DMS79 treated with DMSO at 0.1 percent for 48 hours (cell line): ENCODE data around the gene ARHGEF12.

Experiments used
- DNase-seq: peaks from one replicate; lab custom pipeline; 2025; lab: John Stamatoyannopoulos, UW

The ARHGEF12 gene

DNA sequence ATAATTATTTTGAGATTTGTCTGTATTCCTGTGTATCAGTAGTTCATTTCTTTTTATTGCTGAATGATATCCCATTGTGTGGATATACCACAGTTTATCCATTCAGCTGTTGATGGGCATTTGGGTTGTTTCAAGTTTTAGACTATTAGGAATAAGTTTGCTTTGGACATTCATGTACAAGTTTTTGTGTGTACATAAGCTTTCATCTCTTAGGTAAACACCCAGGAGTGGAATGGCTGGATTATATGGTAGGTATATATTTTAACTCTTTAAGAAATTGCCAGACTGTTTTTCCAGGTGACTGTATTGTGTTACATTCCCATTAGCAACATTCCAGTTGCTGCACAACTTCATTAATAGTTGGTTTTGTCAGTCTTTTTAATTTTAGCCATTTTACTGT lies 52.0 kb downstream of the ARHGEF12 start:
- DNase-seq: no peak

DNA sequence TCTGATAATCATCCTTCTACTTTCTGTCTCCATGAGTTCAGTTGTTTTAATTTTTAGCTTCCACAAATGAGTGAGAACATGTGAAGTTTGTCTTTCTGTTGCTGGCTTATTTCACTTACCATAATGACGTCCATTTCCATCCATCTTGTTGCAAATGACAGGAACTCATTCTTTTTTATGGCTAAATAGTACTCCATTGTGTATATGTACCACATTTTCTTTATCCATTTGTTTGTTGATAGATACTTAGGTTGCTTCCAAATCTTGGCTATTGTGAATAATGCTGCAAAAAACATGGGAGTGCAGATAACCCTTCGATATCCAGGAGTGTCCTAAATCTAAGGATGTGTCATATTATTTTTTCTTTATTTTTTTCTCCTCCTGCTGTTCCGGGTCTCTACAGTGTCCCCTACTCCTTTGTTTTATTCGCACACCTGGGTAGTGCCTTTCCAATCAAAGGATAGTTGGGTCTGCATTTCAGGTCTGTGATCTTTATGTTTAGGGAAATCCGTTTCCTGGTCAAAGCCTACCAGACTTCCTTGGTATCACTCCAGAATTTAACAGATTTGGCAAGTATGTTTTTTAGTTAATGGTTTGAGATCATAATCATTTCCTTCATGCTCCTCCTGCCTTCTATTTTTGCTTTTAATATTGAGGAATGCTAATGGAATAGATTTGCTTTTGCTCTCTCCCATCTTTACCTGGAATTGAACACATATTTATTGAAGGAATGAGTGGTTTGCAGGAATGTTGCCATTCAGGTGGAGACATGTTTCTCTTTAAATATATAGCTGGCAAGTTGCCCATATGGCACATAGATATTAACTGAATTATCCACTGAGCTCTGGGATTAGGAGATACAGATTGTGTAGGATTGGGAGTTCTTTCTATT lies 53.7 kb downstream of the ARHGEF12 start:
- no peak for DNase-seq

DNA sequence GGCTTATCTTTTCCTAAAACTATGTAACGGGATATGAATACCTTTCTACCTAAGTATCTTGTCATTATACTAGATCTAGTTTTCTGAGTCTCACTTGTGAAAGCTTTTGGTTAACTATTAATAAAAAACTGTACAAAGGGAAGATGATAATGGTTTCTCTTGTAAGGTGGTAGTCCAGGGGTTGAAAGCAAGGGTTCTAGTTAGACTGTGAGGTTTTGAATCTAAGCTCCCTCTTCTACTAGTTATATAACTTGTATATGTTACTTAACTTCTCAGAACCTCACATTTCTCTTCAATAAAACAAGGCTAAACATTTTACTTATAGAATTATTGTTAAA lies 54.3 kb downstream of the ARHGEF12 start:
- DNase-seq: no peak

DNA sequence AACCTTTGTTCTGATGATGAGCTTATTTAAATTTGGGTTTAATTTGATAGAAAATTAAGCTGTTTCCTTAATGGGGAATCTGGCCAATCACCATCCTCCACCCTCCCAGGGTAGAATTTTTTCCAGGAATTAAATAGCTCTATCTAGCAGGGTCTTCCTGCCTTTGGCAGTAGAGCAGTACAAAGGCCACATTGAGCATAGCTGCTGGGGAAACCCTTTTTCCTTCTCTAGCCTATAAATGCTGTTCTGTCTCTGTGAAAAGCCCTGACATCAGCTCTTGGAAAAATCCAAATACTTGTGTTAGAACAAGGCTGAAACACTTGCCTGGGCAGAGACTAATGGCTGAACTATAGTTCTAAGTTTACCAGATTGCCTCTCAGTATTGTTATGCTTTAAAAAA lies 55.1 kb downstream of the ARHGEF12 start:
- DNase-seq: no peak

DNA sequence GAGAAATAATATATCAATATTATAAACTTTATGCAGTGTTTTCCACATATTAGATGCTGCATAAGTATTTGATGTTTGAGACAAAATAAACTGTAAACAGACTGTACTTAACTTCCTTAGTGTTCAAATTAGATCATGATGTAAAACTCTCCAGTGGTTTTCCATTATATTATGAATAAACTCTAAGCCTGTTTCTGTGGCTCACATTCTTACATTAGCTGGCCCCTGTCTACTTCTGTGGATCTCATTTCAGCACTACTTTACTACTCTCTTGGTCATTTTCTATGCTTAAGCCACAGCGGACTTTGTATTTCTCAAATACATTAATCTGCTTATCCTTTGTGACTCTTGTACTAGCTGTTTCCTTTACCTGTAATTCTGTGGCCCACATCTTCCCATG lies 55.6 kb downstream of the ARHGEF12 start:
- DNase-seq: no peak

DNA sequence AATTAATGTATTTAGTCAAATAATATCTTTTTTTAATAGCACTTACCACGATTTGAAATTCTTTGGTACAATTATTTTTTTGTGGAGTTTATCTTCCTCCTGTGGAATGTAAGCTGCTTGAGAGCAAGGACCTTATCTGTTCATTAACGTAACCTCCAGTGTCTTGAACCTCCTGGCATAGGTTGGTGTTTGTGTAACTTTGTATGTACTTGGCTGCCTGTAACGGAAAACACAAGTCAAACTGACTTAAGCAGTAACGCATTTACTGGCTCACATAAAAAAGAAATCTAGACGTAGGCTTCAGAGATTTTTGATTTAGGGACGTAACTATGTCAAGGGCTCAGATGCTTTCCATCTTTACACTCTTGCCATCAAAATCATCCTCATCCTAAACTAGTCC lies 56.1 kb downstream of the ARHGEF12 start:
- no peak for DNase-seq

DNA sequence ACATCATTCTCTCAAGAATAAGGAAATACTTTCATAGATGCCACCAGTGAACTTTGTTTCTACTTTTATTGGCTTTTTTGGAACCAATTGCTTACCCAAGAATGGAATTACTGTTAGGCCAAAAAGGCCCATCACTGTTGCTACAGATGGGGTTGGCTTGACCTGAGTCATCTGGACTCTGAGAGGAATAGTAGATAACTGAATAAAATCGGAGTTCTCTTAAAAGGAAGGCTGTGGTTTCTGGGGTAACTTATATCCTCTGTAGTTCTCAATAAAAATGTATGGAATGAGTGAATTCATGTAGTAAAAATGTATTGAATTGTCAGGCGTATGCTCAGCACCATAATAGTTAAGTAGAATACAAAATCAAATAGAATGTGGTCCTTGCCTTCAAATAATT lies 56.6 kb downstream of the ARHGEF12 start:
- no peak for DNase-seq

DNA sequence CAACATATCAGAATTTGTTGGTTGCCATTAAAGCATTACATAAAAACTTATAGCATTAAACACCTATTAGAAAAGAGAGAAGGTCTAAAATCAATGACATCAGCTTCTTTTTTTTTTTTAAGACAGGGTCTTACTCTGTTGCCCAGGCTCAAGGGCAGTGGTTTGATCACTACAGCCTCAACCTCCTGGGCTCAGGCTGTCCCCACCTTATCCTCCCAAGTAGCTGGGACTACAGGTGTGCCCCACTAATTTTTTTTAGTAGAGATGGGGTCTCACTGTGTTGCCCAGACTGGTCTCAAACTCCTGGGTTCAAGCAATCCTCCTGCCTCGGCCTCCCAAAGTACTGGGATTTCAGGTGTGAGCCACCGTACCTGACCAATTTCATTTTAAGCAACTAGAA lies 57.9 kb downstream of the ARHGEF12 start:
- no peak for DNase-seq

DNA sequence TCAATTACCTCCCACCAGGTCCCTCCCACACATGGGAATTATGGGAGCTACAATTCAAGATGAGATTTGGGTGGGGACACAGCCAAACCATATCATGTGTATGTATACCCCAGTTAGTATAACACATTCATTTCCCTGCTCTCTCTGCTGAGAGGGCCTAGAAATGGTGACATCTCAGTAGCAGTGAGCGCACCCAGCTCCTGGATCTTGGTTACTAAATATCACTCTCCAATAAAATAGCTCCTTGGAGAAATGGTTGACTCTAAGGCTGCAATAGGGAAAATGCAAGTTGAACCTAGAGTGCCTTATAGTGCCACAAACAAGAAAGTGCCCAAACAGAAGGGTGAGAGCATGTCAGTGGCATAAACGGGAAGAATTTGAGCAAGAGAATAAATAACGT lies 59.6 kb downstream of the ARHGEF12 start:
- DNase-seq: no peak

DNA sequence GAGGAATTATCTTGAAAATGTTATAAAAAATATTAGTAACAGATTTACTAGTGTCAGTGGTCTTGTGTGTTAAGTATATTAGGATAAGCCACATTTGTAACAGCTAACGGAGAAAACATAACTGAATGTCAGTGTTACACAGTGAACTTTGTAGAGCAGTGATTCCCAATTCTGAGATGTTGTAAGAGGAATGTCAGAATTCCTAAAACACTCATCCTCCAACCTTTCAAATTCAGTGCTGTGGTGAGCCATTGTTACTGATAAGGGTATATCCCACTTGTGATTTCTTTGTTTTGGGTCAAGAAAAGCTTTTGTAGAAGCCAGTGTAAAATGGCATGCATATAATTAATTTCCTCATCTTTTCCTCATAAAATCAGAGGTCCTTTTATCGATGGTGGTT lies 61.9 kb downstream of the ARHGEF12 start:
- DNase-seq: no peak

DNA sequence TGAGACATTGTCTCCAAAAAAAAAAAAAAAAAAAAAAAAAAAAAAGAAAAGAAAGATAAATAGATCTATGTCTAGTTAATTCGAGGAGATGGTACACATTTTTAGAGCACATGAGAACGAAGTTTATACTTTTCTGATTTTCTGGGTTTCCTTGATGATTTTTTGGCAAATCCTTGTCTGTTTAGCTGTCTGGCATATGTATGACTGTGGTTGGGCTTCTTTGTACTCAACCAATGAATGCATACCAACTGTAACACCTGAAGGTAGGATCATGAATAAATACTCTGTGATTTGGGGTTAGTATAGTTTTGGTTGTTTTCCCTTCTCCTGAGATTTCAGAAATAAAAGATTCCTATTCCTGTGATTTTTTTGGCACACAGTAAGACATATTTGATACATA lies 63.1 kb downstream of the ARHGEF12 start:
- peak; percentile 41 for DNase-seq

DNA sequence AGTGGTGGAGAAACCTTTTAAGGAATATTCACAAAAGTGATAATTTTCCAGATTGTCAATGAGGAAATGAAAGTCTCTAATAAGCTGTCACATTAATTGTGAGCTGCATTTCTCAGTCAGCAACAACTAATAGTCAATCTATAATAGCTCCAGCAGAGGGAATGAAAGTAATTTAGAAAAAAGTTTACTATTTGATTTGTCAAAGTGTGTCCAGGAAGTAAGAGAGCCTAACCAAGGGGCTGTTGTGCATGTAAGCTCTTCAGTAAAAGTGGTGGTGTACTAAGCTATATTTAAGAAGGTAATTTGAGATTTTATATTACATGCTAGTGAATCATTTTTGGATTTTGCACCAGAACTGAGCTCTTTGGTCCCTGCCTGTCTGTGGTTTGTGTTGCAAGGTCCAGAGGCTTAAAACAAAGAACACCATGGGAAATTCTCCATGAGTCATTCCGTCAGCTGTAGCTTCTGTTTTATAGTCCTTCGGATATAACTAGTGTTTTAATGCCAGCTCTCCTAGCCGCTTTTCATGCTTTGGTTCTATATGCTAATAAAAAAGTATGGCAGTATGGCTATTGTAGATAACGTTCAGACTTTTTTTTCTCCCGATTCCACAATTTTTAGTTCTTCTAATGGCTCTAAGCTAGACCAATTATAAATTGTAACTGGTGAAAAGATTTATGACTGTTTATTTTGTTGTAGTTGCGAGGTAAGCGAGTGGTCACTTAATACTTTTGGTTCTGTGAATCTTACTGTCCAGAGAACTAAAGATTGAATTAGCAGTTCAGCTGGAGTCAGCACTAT lies 64.6 kb downstream of the ARHGEF12 start:
- DNase-seq: peak; percentile 94

DNA sequence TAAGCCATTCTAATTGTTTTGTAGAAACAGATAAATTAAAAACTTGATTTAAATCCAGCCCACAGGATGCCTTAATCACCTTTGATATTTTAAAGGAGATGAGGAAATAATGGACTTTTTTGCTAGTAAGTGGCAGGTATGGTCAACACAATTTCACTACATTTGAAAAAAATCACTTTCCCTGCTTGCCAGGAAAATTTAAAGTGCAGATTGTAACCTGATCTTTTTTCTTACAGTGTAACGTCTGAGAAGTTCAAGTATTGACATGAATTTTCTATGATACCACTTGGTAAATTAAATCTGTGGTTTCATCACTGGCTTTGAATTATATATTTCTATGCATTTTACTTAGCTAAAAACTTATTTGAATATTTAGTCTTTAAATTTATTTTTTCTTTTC lies 65.3 kb downstream of the ARHGEF12 start:
- peak; percentile 89 for DNase-seq

DNA sequence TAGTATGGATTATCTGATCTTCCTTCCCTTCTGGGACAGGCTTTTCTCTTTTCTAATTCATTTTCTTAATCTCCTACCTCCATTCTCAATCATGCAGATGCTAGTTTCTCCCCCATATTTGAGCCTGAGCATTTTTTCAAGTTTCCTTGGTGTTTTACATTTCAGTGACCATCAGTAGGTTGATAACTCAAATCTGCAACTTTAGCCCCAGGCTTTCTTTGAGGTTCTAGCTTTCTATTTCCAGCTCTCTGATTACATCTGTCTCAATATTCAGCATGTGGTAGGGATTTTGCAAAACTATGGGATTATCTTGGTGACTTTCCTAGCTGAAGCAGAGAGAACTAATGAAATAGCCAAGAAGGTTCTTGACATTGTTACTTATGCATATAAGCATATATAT lies 67.8 kb downstream of the ARHGEF12 start:
- DNase-seq: no peak

DNA sequence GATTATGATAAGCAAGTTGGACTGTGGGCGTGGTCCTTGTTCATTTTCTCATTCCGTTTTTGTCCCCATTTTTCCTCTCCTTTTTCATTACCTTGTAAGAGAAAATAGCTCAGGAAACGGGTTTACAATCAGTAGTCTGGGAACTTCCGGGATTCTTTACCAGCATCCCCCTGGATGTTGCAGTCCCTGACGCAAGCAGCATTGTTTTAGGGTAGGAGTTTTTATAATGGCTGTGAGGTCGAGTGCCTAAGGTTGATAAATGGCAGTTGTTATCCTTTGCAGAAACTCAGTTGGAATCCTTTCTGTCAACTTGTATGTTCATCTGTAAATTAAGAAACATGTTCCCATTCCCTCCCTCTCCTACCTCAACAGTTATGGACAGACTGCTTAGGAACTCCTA lies 68.3 kb downstream of the ARHGEF12 start:
- no peak for DNase-seq

DNA sequence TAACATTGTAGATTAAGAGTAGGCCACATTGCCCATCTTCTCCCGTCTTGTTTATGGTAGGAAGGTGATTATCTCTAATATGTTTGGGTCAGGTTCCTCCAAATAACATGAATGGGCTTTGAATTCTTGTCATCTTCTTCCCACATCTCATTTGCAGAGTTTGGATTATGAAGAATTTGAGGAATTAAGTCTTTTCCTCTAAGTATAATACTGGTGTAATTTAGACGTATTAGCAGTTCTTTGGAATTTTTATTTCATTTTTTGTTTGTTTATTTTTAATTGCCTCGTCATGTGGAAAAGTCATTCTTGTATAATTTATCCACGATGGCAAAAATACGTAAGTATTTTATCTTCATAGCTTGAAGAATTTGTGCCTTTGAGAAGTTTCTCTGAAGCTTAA lies 73.4 kb downstream of the ARHGEF12 start:
- no peak for DNase-seq

DNA sequence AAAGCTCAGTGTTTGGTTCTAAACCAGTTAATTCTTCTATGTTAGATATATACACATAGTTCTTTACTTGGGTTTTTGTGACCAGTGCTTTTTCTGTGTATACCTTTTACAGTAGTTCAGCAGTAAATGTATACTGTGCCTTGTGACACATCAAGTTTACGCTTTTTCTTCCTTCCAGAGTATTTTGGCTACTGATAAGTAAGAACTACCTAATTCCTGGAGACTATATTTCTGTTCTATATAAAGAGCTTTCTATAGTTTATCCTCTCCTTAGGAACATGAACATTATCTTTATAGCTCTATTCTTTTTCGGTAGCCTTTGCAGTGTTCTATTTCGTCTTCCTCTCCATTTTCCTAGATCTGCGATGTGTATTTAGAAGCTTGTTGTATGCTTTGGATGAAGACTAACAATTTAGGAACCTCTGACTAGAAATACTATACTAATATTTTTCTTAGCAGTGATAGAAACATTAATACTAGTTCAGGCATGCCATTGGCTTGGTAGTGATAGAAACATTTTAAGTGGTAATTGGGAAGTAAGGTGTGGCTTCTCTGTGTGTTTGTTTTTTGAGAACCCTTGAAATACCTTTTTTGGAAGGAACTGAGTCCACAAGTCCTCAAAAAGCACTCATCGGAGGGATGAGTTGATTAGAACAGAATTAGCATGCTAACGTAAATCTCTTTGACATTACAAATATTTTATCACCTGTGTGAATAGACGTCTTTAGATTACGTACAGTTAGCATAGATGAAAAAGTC lies 74.6 kb downstream of the ARHGEF12 start:
- DNase-seq: peak; percentile 62

DNA sequence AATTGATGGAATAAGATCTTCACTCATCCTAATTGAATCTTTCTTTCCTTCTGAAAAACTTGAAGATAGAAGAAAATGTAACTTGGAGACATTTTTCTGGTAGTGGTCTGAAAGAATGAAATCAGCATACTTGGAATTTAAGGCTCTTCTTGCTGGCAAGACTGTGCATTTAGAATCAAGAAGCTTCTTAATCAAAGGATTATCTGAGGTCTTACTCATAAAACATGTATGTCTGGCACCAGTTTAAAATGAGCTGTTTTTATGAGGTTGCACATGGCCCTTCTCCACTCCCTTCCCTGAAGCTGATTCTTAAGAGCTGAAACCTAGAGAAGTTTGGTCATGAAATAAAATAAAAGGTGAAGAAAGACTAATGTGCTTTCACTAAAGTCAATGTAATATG lies 77.3 kb downstream of the ARHGEF12 start:
- no peak for DNase-seq

DNA sequence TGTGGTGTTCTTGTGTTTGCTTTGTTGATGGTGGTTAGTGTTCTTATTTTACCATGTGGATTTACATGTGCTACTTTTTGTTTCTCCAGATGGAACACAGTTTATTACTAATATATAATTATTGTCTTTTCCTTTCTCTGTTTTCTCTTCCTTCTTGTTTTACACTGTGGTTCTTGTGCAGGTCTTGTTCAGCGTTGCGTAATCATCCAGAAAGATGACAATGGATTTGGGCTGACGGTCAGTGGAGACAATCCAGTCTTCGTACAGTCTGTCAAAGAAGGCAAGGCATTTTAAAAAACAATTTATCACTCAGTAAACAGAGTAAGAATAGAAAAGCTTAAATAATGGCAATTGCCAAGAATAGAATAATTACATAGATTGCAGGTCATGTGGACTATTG lies 84.4 kb downstream of the ARHGEF12 start:
- DNase-seq: no peak

DNA sequence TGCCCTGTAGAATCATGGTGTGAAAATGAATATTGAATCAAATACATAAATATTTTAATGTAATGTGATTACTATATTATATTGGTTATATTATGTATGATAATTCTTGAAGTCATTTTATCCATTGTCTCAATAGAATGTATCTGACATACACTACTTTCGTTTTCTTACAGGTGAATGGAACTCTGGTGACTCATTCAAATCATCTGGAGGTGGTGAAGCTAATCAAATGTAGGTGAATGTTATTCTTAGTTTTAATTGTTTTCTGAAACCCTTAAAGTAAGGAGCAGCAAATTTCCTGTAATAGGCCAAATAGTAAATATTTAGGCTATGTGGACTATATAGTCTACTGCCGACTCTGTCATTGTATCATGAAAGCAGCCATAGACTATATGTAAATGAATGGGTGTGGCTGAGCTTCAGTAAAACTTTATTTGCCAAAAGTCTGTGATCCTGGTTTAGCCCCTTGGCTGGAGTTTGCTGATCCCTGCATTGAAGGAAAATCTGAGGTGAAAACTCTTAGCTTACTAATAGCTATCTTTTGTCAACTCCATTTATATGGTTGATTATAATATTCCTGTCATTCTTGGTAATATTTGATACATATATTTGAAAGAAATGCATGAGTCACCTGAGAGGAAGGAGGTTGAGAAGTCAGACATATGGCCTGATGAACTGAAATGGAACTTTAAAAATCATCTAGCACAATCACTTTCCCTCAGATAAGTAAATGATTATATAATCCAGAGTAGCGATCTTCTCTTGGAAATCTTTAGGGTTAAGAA lies 88.2 kb downstream of the ARHGEF12 start:
- DNase-seq: no peak

DNA sequence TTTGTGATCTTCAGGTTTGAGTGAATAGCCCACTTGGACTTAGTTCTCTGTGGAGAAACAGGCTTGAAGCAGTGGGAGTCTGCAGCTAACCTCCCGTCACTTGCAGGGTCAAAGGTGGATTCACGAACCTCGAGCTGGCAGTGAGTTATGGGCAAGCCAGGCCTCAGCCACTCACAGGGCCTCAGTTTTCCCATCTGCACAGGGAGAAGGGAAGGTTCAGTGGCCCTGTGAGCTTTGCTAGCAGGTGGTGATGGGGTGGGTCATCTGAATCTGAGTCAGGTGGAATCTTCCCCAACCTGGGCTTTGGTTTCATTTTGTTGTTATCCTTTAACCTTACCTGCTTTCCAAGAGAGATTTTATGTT lies 88.7 kb downstream of the ARHGEF12 start:
- DNase-seq: no peak

DNA sequence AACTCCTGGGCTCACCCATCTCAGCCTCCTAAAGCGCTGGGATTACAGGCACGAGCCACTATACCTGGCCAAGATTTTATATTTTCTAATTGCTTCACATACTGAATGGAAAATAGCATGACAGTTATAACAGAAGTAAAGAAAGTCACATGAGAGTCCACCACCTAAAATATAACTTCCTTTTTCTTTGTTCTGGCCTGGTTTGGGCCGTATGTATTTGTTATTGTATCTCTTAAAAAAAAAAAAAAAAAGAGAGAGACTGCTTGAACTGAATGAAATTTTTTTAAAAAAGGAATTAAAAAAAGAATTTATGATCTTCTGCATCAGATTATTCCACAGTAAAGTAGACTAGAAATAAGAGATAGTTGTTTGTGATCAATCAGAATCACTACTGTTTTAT lies 89.3 kb downstream of the ARHGEF12 start:
- no peak for DNase-seq
